ENCODE data around the gene FOXO3.

- TF ChIP-seq CTCF (IDR thresholded peaks at IDR 0.05) (no peak), POLR2AphosphoS5 (IDR thresholded peaks at IDR 0.05) (no peak), EP300 (IDR thresholded peaks at IDR 0.05; ENCODE audit: low read depth) (no peak)
These were observed 96.1 kb downstream of the FOXO3 start for GRCh38 chr6:108656836-108657235.
